ENCODE measurements around the gene METTL15. TPM values are rescaled to one million over a fixed set of nuclear protein-coding genes. Genes with fewer than 3 reads are reported as not detected.

Gene METTL15
- polyA plus RNA-seq, 1 donor (not counting 4 experiments of a cell fraction or from before 2014, with no cell fraction given) = 10.0 TPM

DNA sequence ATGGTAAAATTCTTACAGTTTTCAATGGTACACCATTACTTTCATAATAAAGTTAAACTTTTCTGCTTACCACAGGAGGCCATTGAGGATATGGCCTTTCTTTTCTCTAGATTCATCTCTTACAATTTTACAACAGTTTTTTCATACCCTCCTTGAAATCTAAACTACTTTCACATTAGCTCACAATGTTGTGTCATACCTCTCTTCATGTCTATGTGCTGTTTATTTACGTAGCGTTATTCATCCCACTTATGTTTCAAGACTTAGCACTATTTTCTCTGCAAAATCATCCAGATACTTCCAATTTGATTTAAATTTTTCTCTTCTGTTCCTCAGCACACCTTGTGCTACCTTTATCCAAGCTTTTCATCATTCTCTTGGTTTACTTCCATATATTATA is 123.3 kb downstream of the METTL15 start:
- Histone ChIP-seq H3K4me1 (ENCODE audit: control insufficient read depth, extremely low read depth, insufficient read depth, low read length) (peaks cover 5% of the 10 kb centered on the region), H3K9me1 (ENCODE audit: control insufficient read depth, extremely low read depth, insufficient read depth, low read length) (no peaks in the 10 kb centered on the region), H3K9me3 (ENCODE audit: control insufficient read depth, low read depth, low read length) (no peaks in the 10 kb centered on the region), H3K4me3 (ENCODE audit: control insufficient read depth in 2 of 3, extremely low read depth in 1 of 3, insufficient read depth in 2 of 3, low read depth in 1 of 3, low read length in 3 of 3) (no peak overlapping the region), H3K27ac (ENCODE audit: control insufficient read depth, insufficient read depth, low read length) (no peak overlapping the region), H3K4me2 (ENCODE audit: control insufficient read depth, extremely low read depth, insufficient read depth, low read depth, low read length) (no peak overlapping the region), H3K27me3 (ENCODE audit: control insufficient read depth, extremely low read depth, insufficient read depth, low read length) (no peaks in the 10 kb centered on the region), H3K79me2 (ENCODE audit: control insufficient read depth, insufficient read depth, low read length) (no peaks in the 10 kb centered on the region), H2AFZ (ENCODE audit: control insufficient read depth, low read length) (no peak overlapping the region), H3K36me3 (ENCODE audit: control insufficient read depth in 2 of 2, extremely low read depth in 1 of 2, insufficient read depth in 2 of 2, low read length in 2 of 2) (no peaks in the 10 kb centered on the region), H3K9ac (ENCODE audit: control insufficient read depth, extremely low read depth, insufficient read depth, low read length) (no peak overlapping the region), H4K20me1 (ENCODE audit: control insufficient read depth, extremely low read depth, insufficient read depth, low read length) (no peaks in the 10 kb centered on the region)
- DNase-seq (ENCODE audit: low read depth, low spot score) (no peak), FAIRE-seq (no peak)
- TF ChIP-seq, protein P1, sequence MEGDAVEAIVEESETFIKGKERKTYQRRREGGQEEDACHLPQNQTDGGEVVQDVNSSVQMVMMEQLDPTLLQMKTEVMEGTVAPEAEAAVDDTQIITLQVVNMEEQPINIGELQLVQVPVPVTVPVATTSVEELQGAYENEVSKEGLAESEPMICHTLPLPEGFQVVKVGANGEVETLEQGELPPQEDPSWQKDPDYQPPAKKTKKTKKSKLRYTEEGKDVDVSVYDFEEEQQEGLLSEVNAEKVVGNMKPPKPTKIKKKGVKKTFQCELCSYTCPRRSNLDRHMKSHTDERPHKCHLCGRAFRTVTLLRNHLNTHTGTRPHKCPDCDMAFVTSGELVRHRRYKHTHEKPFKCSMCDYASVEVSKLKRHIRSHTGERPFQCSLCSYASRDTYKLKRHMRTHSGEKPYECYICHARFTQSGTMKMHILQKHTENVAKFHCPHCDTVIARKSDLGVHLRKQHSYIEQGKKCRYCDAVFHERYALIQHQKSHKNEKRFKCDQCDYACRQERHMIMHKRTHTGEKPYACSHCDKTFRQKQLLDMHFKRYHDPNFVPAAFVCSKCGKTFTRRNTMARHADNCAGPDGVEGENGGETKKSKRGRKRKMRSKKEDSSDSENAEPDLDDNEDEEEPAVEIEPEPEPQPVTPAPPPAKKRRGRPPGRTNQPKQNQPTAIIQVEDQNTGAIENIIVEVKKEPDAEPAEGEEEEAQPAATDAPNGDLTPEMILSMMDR (optimal IDR thresholded peaks at IDR 0.05 in 1 of 3, IDR thresholded peaks at IDR 0.05 in 1 of 3, conservative IDR thresholded peaks at IDR 0.05 in 1 of 3; ENCODE audit: extremely low read depth in 1 of 3, insufficient read depth in 2 of 3, low read length in 3 of 3) = no peak
- no peak for TF ChIP-seq EZH2 (IDR thresholded peaks at IDR 0.05; ENCODE audit: low read length)
- dilution Hi-C loops (cut with MboI; ENCODE audit: extremely low pct_ligation_motif_present, low sequenced_read_pairs) = no loop called here

DNA sequence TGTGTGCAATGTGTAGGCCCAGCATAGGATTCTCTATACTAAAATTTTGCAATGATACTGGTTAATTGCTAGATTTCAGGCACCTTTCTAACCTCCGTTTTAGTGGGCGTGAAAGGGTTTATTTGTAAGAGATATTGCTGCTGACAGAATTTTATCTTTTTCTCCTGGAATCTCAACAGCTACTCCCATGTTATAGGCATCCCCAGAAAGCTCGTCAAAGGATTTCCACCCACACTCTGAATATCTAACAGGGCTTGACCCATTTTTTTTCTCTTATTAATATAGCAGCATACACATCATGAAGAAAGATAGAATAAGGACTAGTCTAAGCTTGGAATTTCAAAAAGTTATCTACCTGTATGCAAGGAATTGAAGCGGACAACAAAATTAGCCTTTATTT is 124.5 kb downstream of the METTL15 start:
- Histone ChIP-seq H3K9ac (ENCODE audit: control insufficient read depth, extremely low read depth, insufficient read depth, low read length) (no peak overlapping the region), H3K79me2 (ENCODE audit: control insufficient read depth, insufficient read depth, low read length) (no peaks in the 10 kb centered on the region), H4K20me1 (ENCODE audit: control insufficient read depth, extremely low read depth, insufficient read depth, low read length) (no peaks in the 10 kb centered on the region), H3K4me3 (ENCODE audit: control insufficient read depth in 2 of 3, extremely low read depth in 1 of 3, insufficient read depth in 2 of 3, low read depth in 1 of 3, low read length in 3 of 3) (no peak overlapping the region), H2AFZ (ENCODE audit: control insufficient read depth, low read length) (no peak overlapping the region), H3K9me3 (ENCODE audit: control insufficient read depth, low read depth, low read length) (no peaks in the 10 kb centered on the region), H3K36me3 (ENCODE audit: control insufficient read depth in 2 of 2, extremely low read depth in 1 of 2, insufficient read depth in 2 of 2, low read length in 2 of 2) (no peaks in the 10 kb centered on the region), H3K9me1 (ENCODE audit: control insufficient read depth, extremely low read depth, insufficient read depth, low read length) (no peaks in the 10 kb centered on the region), H3K4me1 (ENCODE audit: control insufficient read depth, extremely low read depth, insufficient read depth, low read length) (peaks cover 5% of the 10 kb centered on the region), H3K4me2 (ENCODE audit: control insufficient read depth, extremely low read depth, insufficient read depth, low read depth, low read length) (no peak overlapping the region), H3K27me3 (ENCODE audit: control insufficient read depth, extremely low read depth, insufficient read depth, low read length) (no peaks in the 10 kb centered on the region), H3K27ac (ENCODE audit: control insufficient read depth, insufficient read depth, low read length) (no peak overlapping the region)
- no peak for FAIRE-seq
- TF ChIP-seq, protein P1 (optimal IDR thresholded peaks at IDR 0.05 in 1 of 3, IDR thresholded peaks at IDR 0.05 in 1 of 3, conservative IDR thresholded peaks at IDR 0.05 in 1 of 3; ENCODE audit: extremely low read depth in 1 of 3, insufficient read depth in 2 of 3, low read length in 3 of 3) = no peak
- no peak for TF ChIP-seq EZH2 (IDR thresholded peaks at IDR 0.05; ENCODE audit: low read length)
- dilution Hi-C loops (cut with MboI; ENCODE audit: extremely low pct_ligation_motif_present, low sequenced_read_pairs) = no loop called here
- DNase-seq (ENCODE audit: low read depth, low spot score) = no peak

Measured in keratinocyte (primary cell).